Ovary (tissue), 9 donors: ENCODE data around the gene ZNF638. TPM values are rescaled to one million over a fixed set of nuclear protein-coding genes. Genes with fewer than 3 reads are reported as not detected.
"Not testable (repeated sequence)": the region's sequence is repeated elsewhere in the genome, so short reads cannot be mapped to it uniquely, and the experiment has no call there.

Experiments
- DNase-seq, 5 donors: peaks; one replicate each; pipeline ENCODE4 v3.0.0-alpha.2; 2019 to 2020
- H3K27ac ChIP-seq, 2 donors: fragments of 200-600 bp; one replicate each; pipeline versions ENCODE4 v1.5.1 to v1.8.0; 2019 to 2022
- H3K27me3 ChIP-seq: fragments of 200-600 bp; one replicate; pipeline ENCODE4 v1.8.0; 2022
- H3K36me3 ChIP-seq: fragments of 200-600 bp; sonication (generic); one replicate; pipeline ENCODE4 v1.5.1; 2019
- H3K4me1 ChIP-seq: one replicate; pipeline ENCODE4 v1.8.1; 2013; ENCODE audit warnings: mild to moderate bottlenecking, moderate library complexity; ENCODE audit not compliant: insufficient read depth
- H3K4me3 ChIP-seq: fragments of 200-600 bp; sonication (generic); one replicate; pipeline ENCODE4 v1.5.1; 2017
- H3K9me3 ChIP-seq, 2 donors: fragments of 200-600 bp in 1 of 2; sonication (generic) in 1 of 2; one replicate each; pipeline versions ENCODE4 v1.5.1 to v1.8.1; 2013 to 2019; ENCODE audit warnings: mild to moderate bottlenecking in 1 of 2, moderate library complexity in 1 of 2
- CTCF ChIP-seq, 3 donors: fragments of 450-650 bp in 2 of 3; fragments of 200-600 bp in 1 of 3; IDR thresholded peaks; one replicate each; pipeline versions ENCODE4 v1.5.1 to v1.8.0; 2016 to 2022; ENCODE audit warnings: antibody characterized with exemption in 3 of 3, mild to moderate bottlenecking in 1 of 3
- EP300 ChIP-seq: sonication (generic); formaldehyde crosslinking; IDR thresholded peaks from one replicate; pipeline ENCODE4 v1.6.1; 2017; ENCODE audit warnings: antibody characterized with exemption
- POLR2A ChIP-seq: fragments of 450-650 bp; IDR thresholded peaks from one replicate; pipeline ENCODE4 v1.6.1; 2017; ENCODE audit warnings: antibody characterized with exemption, mild to moderate bottlenecking, moderate library complexity
- WGBS, 3 donors: extraction: QIAGEN DNeasy Blood & Tissue Kit in 1 of 3; methylation state at CpG; one replicate each; pipeline versions ENCODE4 v1.1.5 to v1.1.7; 2013 to 2017; 5-methylcytosine and 5-hydroxymethylcytosine counted together
- intact Hi-C, 4 donors: fragments of 100-400 bp; cut with DNase I; formaldehyde crosslinking; loops; one replicate each; pipeline versions ENCODE4 v1.11.0 to v1.15.1; 2022 to 2023
- polyA plus RNA-seq, 2 donors: library from polyadenylated mRNA; stranded (reverse); fragments of 200-250 nt in 1 of 2; fragments of 350-450 nt in 1 of 2; fragmentation: Illumina TruSeq in 1 of 2; extraction: RNeasy Lipid Tissue Mini Kit (QIAGEN cat#74804) in 1 of 2; gene quantifications; one replicate each; pipeline ENCODE4 v1.2.3, GENCODE V29; 2013 to 2014
- total RNA-seq, 7 donors: library from RNA; depleted of rRNA in 2 of 7; stranded (reverse); fragments of >200 nt in 2 of 7; fragmentation: NEBNext Ultra II Directional in 3 of 7; extraction: Animal tissue kit (Norgen Biotek cat#: 25700) in 3 of 7; gene quantifications; one replicate each; pipeline versions ENCODE4 v1.1.0 to v1.2.4, GENCODE V29; 2016 to 2023
- donor health status: DM: no; HTN: no; CAD: no; lungs with moderate emphysema.
- donor health status: DM: no; HTN: no; CAD: no.
- donor health status: Bipolar disorder and iron deficiency.
- donor health status: DM: yes; HTN: yes; CAD: no.
- donor health status: DM: no; HTN: no; CAD: no.
- donor health status: DM: yes; HTN: yes; CAD: no.

ZNF638 gene
- total and polyA plus RNA-seq, 9 donors, result 76.9 to 160 (median 126) TPM

DNA sequence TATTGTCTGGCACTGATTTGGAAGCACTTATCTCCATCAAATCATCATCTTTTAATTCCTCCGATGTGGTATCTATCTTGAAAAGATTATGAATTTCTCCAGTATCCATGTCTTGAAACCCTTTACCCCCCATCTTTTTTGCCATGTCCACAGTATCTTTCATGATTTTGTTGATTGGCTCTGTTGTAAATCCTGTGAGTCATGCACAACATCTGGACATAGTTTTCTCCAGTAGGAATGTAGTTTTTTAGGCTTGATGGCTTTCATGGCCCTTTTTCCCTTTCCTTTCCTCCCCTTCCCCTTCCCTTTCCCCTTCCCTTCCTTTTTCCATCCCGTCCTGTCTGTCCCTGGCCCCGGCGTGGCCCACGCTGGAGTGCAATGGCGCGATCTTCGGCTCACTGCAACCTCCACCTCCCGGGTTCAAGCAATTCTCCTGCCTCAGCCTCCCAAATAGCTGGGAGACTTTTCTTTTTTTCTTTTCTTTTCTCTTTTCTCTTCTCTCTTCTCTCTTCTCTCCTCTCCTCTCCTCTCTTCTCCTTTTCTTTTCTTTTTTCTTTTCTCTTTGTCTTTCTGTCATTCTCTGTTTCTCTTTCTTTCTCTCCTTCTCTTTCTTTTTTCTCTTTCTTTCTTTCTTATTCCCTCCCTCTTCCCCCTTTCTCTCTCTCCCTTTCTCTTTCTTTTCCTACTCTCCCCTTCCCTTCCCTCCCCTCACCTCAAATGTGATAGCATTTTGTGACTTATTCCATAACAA, 18.4 kb upstream of the ZNF638 start:
- intact Hi-C loops, result no loop called here
- no peak for TF ChIP-seq EP300
- no peak for TF ChIP-seq CTCF (IDR thresholded peaks at IDR 0.05)
- no peak for TF ChIP-seq POLR2A
- Histone ChIP-seq H3K9me3 (no peaks in the 10 kb centered on the region), H3K27me3 (no peaks in the 10 kb centered on the region), H3K4me1 (no peaks in the 10 kb centered on the region), H3K4me3 (no peak overlapping the region), H3K27ac (no peak overlapping the region), H3K36me3 (no peaks in the 10 kb centered on the region)
- no peak for DNase-seq
- 87 to 90% (median 87%) methylated on average over 9 of the region's 9 CpGs for WGBS, 3 donors

DNA sequence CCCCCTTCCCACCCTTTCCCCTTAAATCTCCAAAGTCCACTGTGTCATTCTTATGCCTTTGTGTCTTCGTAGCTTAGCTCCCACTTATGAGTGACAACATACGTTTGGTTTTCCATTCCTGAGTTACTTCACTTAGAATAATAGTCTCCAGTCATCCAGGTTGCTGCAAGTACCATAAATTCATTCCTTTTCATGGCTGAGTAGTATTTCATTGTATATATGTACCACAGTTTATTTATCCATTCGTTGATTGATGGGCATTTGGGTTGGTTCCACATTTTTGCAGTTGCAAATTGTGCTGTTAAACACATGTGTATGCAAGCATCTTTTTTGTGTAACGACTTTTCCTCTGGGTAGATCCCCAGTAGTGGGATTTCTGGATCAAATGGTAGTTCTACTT, 14.5 kb upstream of the ZNF638 start:
- TF ChIP-seq POLR2A (no peak), EP300 (no peak), CTCF (IDR thresholded peaks at IDR 0.05) (no peak)
- no peak for DNase-seq
- Histone ChIP-seq H3K27ac (no peak overlapping the region), H3K4me1 (no peaks in the 10 kb centered on the region), H3K27me3 (no peaks in the 10 kb centered on the region), H3K9me3 (no peaks in the 10 kb centered on the region), H3K4me3 (no peak overlapping the region), H3K36me3 (no peaks in the 10 kb centered on the region)
- WGBS, 3 donors, result 84 to 94% (median 86%) methylated on average over 4 of the region's 4 CpGs
- intact Hi-C loops, result no loop called here

DNA sequence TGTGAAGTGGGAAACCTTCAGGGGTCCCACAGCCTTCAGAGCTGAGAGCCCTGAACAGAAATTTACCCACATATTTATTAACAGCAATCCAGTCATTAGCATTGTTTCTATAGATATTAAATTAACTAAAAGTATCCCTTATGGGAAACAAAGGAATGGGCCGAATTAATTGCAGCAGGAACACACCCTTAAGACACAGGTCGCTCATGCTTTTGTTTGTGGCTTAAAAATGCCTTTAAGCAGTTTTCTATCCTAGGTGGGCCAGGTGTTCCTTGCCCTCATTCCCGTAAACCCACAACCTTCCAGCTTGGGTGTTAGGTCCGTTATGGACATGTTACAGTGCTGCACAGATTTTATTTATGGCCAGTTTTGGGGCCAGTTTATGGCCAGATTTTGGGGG, 13.7 kb upstream of the ZNF638 start:
- WGBS, 3 donors, result 92 to 94% (median 93%) methylated on average over 4 of the region's 4 CpGs
- H3K36me3 ChIP-seq, H3K9me3 ChIP-seq, H3K4me1 ChIP-seq, intact Hi-C loops, H3K4me3 ChIP-seq, DNase-seq, H3K27me3 ChIP-seq, H3K27ac ChIP-seq: not testable (repeated sequence)

DNA sequence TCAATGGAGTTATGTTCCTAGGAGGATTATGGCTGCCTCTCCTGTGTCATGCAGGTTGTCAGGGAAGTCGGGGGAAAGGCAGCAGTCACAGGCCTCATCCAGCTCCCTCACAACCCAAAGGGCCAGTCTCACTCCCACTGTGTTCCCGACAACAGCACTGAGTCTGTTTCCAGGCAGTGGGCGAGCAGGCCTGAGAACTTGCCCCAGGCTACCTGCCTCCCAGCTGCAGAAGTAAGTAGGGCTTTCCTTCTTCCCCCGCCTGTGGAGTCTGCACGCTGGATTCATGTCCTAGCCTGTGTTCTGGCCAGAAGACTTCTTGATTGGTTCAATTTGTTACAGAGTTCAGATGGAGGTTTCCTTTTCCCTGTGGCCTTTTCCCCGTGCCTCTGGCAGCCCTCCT, 8.2 kb upstream of the ZNF638 start:
- 85 to 86% (median 86%) methylated on average over 6 of the region's 6 CpGs for WGBS, 3 donors
- intact Hi-C loops, result no loop called here

More for the DNA sequence above, 8.2 kb upstream of the ZNF638 start:
- Histone ChIP-seq H3K36me3 (no peaks in the 10 kb centered on the region), H3K4me3 (no peak overlapping the region), H3K4me1 (no peaks in the 10 kb centered on the region), H3K27ac (no peak overlapping the region), H3K27me3 (no peaks in the 10 kb centered on the region), H3K9me3 (no peaks in the 10 kb centered on the region)
- no peak for TF ChIP-seq POLR2A
- TF ChIP-seq EP300, result no peak
- TF ChIP-seq CTCF (IDR thresholded peaks at IDR 0.05), result no peak
- DNase-seq, result no peak
